Posterior vena cava (tissue), 2 donors: ENCODE measurements around the gene PSRC1. TPM values are rescaled to one million over a fixed set of nuclear protein-coding genes. Genes with fewer than 3 reads are reported as not detected.

Experiments
- DNase-seq: peaks from one replicate; pipeline ENCODE4 v3.0.0-alpha.2; 2020; ENCODE audit warnings: low spot score
- intact Hi-C, 2 donors: fragments of 100-400 bp; cut with DNase I; formaldehyde crosslinking; loops; one replicate each; pipeline versions ENCODE4 v1.14.1 to v1.14.2; 2022 to 2023
- total RNA-seq, 2 donors: library from RNA; stranded (reverse); fragmentation: NEBNext Ultra II Directional; extraction: Animal tissue kit (Norgen Biotek cat#: 25700); gene quantifications; one replicate each; pipeline ENCODE4 v1.2.1, GENCODE V29; 2021
- donor health status: DM: yes; HTN: yes; CAD: no.
- donor health status: DM: yes; HTN: yes; CAD: no.

The PSRC1 gene
- total RNA-seq, 2 donors from 2014 or later = 1.7 to 2.2 TPM

GRCh38 chr1:109240158-109241152 lies 42.5 kb downstream of the PSRC1 start:
- intact Hi-C loops = no loop called here
- DNase-seq = peak; percentile 93

GRCh38 chr1:109239409-109240068 lies 43.4 kb downstream of the PSRC1 start:
- no peak for DNase-seq
- intact Hi-C loops = loop anchor here in 1 of 2 donors (5.0 kb wide), 1 partner anchor 548 kb away; no protein-coding TSS in a partner anchor

GRCh38 chr1:109239047-109239408 lies 43.9 kb downstream of the PSRC1 start:
- DNase-seq = no peak
- intact Hi-C loops = loop anchor here in 1 of 2 donors (5.0 kb wide), 1 partner anchor 548 kb away; no protein-coding TSS in a partner anchor

DNA sequence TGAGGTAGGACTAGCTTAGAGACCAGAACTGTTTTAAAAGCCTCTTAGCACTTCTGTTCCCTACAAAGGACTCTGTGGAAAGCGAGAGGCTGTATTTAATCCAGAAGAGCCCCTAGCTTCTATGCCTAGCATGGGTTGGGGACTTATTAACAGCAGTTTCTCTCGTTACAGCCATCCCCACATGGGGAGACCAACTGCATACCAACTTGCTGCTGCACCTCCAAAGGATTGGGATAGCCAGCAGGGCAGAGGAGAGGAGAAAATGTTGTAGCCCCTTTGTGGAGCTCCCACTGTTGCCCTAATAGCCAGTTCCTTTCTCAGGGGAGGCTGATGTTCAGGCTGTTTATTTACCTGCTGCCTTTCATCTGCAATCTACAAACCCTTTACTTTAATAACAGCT lies 44.6 kb downstream of the PSRC1 start:
- no peak for DNase-seq
- intact Hi-C loops = loop anchor here in 1 of 2 donors (5.0 kb wide), 1 partner anchor 549 kb away; no protein-coding TSS in a partner anchor

- intact Hi-C loops = loop anchor here in 1 of 2 donors (5.0 kb wide), 1 partner anchor 550 kb away; no protein-coding TSS in a partner anchor
- DNase-seq = no peak
These were observed 45.4 kb downstream of the PSRC1 start for GRCh38 chr1:109237512-109237911.

DNA sequence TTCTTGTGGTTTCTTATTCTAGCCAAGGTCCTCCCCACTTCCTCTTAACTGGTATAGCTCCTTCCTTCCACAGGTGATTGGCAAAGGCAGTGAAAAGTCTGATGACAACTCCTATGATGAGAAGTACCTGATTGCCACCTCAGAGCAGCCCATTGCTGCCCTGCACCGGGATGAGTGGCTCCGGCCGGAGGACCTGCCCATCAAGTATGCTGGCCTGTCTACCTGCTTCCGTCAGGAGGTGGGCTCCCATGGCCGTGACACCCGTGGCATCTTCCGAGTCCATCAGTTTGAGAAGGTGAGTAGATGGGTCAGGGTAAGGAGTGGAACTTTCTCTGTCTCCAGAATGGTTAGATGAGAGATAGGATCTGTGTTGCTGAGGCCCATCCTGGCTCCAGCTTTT lies 47.8 kb downstream of the PSRC1 start:
- no peak for DNase-seq
- intact Hi-C loops = loop anchor here in 1 of 2 donors (5.0 kb wide), 1 partner anchor 552 kb away; no protein-coding TSS in a partner anchor

DNA sequence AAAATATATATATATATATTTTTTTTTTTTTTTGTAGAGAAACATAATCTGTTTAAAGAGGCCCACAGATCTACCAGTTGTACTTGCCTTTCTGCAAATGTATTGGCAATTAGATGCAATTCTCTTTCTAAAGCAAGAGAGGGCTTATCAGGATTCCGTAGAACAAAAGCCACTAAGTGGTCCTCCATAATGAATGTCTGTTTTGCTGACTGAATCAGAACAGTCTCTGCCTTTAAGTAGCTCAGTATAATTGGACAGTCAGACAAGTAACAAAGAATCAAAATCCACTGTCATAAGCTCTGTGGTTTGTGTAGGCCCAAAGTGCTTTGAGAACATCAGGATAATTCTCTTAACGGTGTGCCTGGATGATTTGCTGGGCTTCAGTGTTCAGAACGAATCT lies 51.9 kb downstream of the PSRC1 start:
- intact Hi-C loops = no loop called here
- DNase-seq = no peak

Other genes with a start within 250 kb of the PSRC1 start
- 10 to 100 TPM; 18.6 to 21.2 TPM for gene WDR47, start 241.0 kb downstream of the PSRC1 start, total RNA-seq
- 10 to 100 TPM; 63.3 to 99.1 TPM for gene TAF13, start 207.1 kb downstream of the PSRC1 start, total RNA-seq
- 10 to 100 TPM; 33.6 to 33.9 TPM for gene TMEM167B, start 192.4 kb downstream of the PSRC1 start, total RNA-seq
- under 1 TPM; 0.38 to 0.56 TPM for gene ELAPOR1, start 169.0 kb downstream of the PSRC1 start, total RNA-seq
- gene SARS1, start 69.2 kb downstream of the PSRC1 start, total RNA-seq = 100 to 1,000 TPM; 131 to 132 TPM
- 1 to 10 TPM; 2.8 to 3.3 TPM for gene CELSR2, start 33.6 kb downstream of the PSRC1 start, total RNA-seq
- under 1 TPM in 1 of 2 donors, not detected in 1; 0.29 TPM for gene MYBPHL, start 23.9 kb upstream of the PSRC1 start, total RNA-seq
- gene SORT1, start 114.8 kb upstream of the PSRC1 start, total RNA-seq = 100 to 1,000 TPM; 102 to 125 TPM
- 10 to 100 TPM; 43.3 to 51.2 TPM for gene PSMA5, start 143.3 kb upstream of the PSRC1 start, total RNA-seq
- 1 to 10 TPM; 2.1 to 9.0 TPM for gene SYPL2, start 183.4 kb upstream of the PSRC1 start, total RNA-seq
- 1 to 10 TPM; 2.7 to 3.3 TPM for gene ATXN7L2, start 200.8 kb upstream of the PSRC1 start, total RNA-seq
- 10 to 100 TPM; 10.5 to 11.3 TPM for gene CYB561D1, start 210.9 kb upstream of the PSRC1 start, total RNA-seq
- gene AMIGO1, start 226.6 kb upstream of the PSRC1 start, total RNA-seq = 1 to 10 TPM; 3.6 to 5.2 TPM